Naive thymus-derived CD8-positive, alpha-beta T cell (primary cell): Measurements from ENCODE around the gene CELF4. TPM values are rescaled to one million over a fixed set of nuclear protein-coding genes. Genes with fewer than 3 reads are reported as not detected.

Experiments
- ATAC-seq, 2 donors: fragments of 150-1000 bp; cut with Tn5 transposase in 1 of 2; sonication (Bioruptor Pico), chemical (Tn5 transposase) in 1 of 2; 1 replicate in 1 of 2; 2 replicates in 1 of 2; pipeline ENCODE4 v1.10.0; 2021; ENCODE audit warnings: mild to moderate bottlenecking in 2 of 2, moderate library complexity in 2 of 2
- POLR2A ChIA-PET: fragments of 350-600 bp; sonication (Branson Sonifier 250); formaldehyde crosslinking; loops from one replicate; lab custom pipeline; 2021; ENCODE audit warnings: antibody characterized with exemption; lab: Charles Lee
- DNase-seq, 10 donors: peaks; one replicate each; pipeline versions ENCODE4 v3.0.0 to v3.0.0-alpha.2; 2020 to 2022
- H3K27ac Mint-ChIP-seq, 10 donors: one replicate each; pipeline ENCODE4 v1.8.0; 2020 to 2022; ENCODE audit warnings: mild to moderate bottlenecking in 10 of 10, mixed read lengths in 10 of 10, moderate library complexity in 4 of 10, inconsistent platforms in 1 of 10
- H3K27me3 Mint-ChIP-seq, 5 donors: one replicate each; pipeline ENCODE4 v1.8.0; 2021 to 2022; ENCODE audit warnings: mixed read lengths in 5 of 5
- H3K36me3 Mint-ChIP-seq, 3 donors: one replicate each; pipeline ENCODE4 v1.8.0; 2020 to 2022; ENCODE audit warnings: mixed read lengths in 3 of 3, mild to moderate bottlenecking in 2 of 3, inconsistent platforms in 1 of 3
- H3K4me1 Mint-ChIP-seq, 4 donors: one replicate each; pipeline ENCODE4 v1.8.0; 2021 to 2022; ENCODE audit warnings: mixed read lengths in 4 of 4
- H3K4me3 Mint-ChIP-seq, 10 donors: one replicate each; pipeline ENCODE4 v1.8.0; 2020 to 2022; ENCODE audit warnings: mild to moderate bottlenecking in 10 of 10, mixed read lengths in 10 of 10, moderate library complexity in 6 of 10, inconsistent platforms in 1 of 10
- H3K9me3 Mint-ChIP-seq, 9 donors: one replicate each; pipeline ENCODE4 v1.8.0; 2020 to 2022; ENCODE audit warnings: mixed read lengths in 9 of 9, mild to moderate bottlenecking in 3 of 9, inconsistent platforms in 1 of 9, moderate library complexity in 1 of 9
- polyA plus RNA-seq, 3 donors: library from polyadenylated mRNA; unstranded; fragments of 300-500 nt; fragmentation: Illumina TruSeq; gene quantifications; one replicate each; pipeline ENCODE4 v1.2.3, GENCODE V29; 2021
- total RNA-seq, 8 experiments: library from RNA in 2 of 8; stranded (reverse) in 2 of 8; gene quantifications; one replicate each; pipeline ENCODE4 v1.2.3 and lab custom pipeline; 2021 to 2026

The CELF4 gene
- total and polyA plus RNA-seq, 5 experiments from 2014 or later: 0.08 to 0.43 TPM; not detected in 3

- Mint-ChIP-seq H3K4me3 (no peak overlapping the region), H3K4me1 (peaks cover 0 to 11% (median 7%) of the 10 kb centered on the region in 4 donors), H3K9me3 (no peaks in the 10 kb centered on the region), H3K27me3 (peaks cover 12 to 52% (median 32%) of the 10 kb centered on the region in 5 donors), H3K36me3 (no peaks in the 10 kb centered on the region), H3K27ac (no peak overlapping the region)
- POLR2A ChIA-PET: no interaction called here
- no peak for DNase-seq
- ATAC-seq: no peak
Observed at GRCh38 chr18:37391156-37391555, 174.4 kb downstream of the CELF4 start.

- ATAC-seq: no peak
- POLR2A ChIA-PET: no interaction called here
- no peaks in the 10 kb centered on the region for H3K36me3 Mint-ChIP-seq
Observed at GRCh38 chr18:37390687-37391086, 174.9 kb downstream of the CELF4 start.

GRCh38 chr18:37389684-37390368 lies 175.8 kb downstream of the CELF4 start:
- Mint-ChIP-seq H3K4me3 (no peak overlapping the region), H3K27ac (peak overlapping the region in 2 of 10 donors; percentile 31 to 60), H3K9me3 (no peaks in the 10 kb centered on the region), H3K4me1 (peaks cover 0 to 6% (median 5%) of the 10 kb centered on the region in 4 donors), H3K27me3 (peaks cover 8 to 44% (median 24%) of the 10 kb centered on the region in 5 donors), H3K36me3 (no peaks in the 10 kb centered on the region)
- POLR2A ChIA-PET: no interaction called here
- ATAC-seq (no peak), DNase-seq (no peak)

More at GRCh38 chr18:37390687-37391086, 174.9 kb downstream of the CELF4 start:
- no peak overlapping the region for H3K27ac Mint-ChIP-seq
- no peak overlapping the region for H3K4me3 Mint-ChIP-seq
- DNase-seq: no peak
- H3K27me3 Mint-ChIP-seq: peaks cover 12 to 48% (median 30%) of the 10 kb centered on the region in 5 donors
- H3K9me3 Mint-ChIP-seq: no peaks in the 10 kb centered on the region
- peaks cover 0 to 11% (median 7%) of the 10 kb centered on the region in 4 donors for H3K4me1 Mint-ChIP-seq

GRCh38 chr18:37389041-37389440 lies 176.6 kb downstream of the CELF4 start:
- H3K9me3 Mint-ChIP-seq: no peaks in the 10 kb centered on the region
- H3K27ac Mint-ChIP-seq: no peak overlapping the region
- DNase-seq: no peak
- no peak overlapping the region for H3K4me3 Mint-ChIP-seq
- no peak for ATAC-seq
- H3K27me3 Mint-ChIP-seq: peaks cover 8 to 42% (median 24%) of the 10 kb centered on the region in 5 donors
- H3K4me1 Mint-ChIP-seq: peaks cover 0 to 6% (median 5%) of the 10 kb centered on the region in 4 donors
- POLR2A ChIA-PET: no interaction called here
- H3K36me3 Mint-ChIP-seq: no peaks in the 10 kb centered on the region

GRCh38 chr18:37388413-37388812 lies 177.2 kb downstream of the CELF4 start:
- peaks cover 0 to 4% (median 3%) of the 10 kb centered on the region in 4 donors for H3K4me1 Mint-ChIP-seq
- no peak for DNase-seq
- POLR2A ChIA-PET: no interaction called here
- no peaks in the 10 kb centered on the region for H3K9me3 Mint-ChIP-seq
- H3K4me3 Mint-ChIP-seq: no peak overlapping the region
- ATAC-seq: no peak
- no peaks in the 10 kb centered on the region for H3K36me3 Mint-ChIP-seq
- H3K27ac Mint-ChIP-seq: no peak overlapping the region
- peaks cover 8 to 39% (median 24%) of the 10 kb centered on the region in 5 donors for H3K27me3 Mint-ChIP-seq

GRCh38 chr18:37385846-37386778 lies 179.5 kb downstream of the CELF4 start:
- POLR2A ChIA-PET: no interaction called here
- ATAC-seq: no peak
- H3K27ac Mint-ChIP-seq: no peak overlapping the region
- no peaks in the 10 kb centered on the region for H3K9me3 Mint-ChIP-seq
- H3K27me3 Mint-ChIP-seq: peaks cover 4 to 17% (median 6%) of the 10 kb centered on the region in 5 donors
- H3K4me1 Mint-ChIP-seq: peaks cover 0 to 3% (median under 1%) of the 10 kb centered on the region in 4 donors
- no peak overlapping the region for H3K4me3 Mint-ChIP-seq
- no peaks in the 10 kb centered on the region for H3K36me3 Mint-ChIP-seq
- DNase-seq: peak in 3 of 10 donors; percentile 46 to 54 (median 49)

- Mint-ChIP-seq H3K36me3 (no peaks in the 10 kb centered on the region), H3K4me1 (peaks cover 0 to 4% (median 1%) of the 10 kb centered on the region in 4 donors), H3K27me3 (peaks cover 6 to 17% (median 13%) of the 10 kb centered on the region in 5 donors), H3K9me3 (peaks cover 0 to 2% (median 0%) of the 10 kb centered on the region in 9 donors), H3K27ac (peak overlapping the region in 1 of 10 donors; percentile 82), H3K4me3 (no peak overlapping the region)
- no peak for DNase-seq
- POLR2A ChIA-PET: no interaction called here
- ATAC-seq: no peak
Observed at GRCh38 chr18:37383846-37384595, 181.6 kb downstream of the CELF4 start.

GRCh38 chr18:37383036-37383785 lies 182.4 kb downstream of the CELF4 start:
- Mint-ChIP-seq H3K4me3 (no peak overlapping the region), H3K9me3 (peaks cover 0 to 2% (median 0%) of the 10 kb centered on the region in 9 donors), H3K36me3 (no peaks in the 10 kb centered on the region), H3K27ac (no peak overlapping the region), H3K27me3 (peaks cover 6 to 17% (median 13%) of the 10 kb centered on the region in 5 donors), H3K4me1 (peaks cover 0 to 4% (median 1%) of the 10 kb centered on the region in 4 donors)
- POLR2A ChIA-PET: no interaction called here
- no peak for DNase-seq
- no peak for ATAC-seq

GRCh38 chr18:37381554-37381953 lies 184.0 kb downstream of the CELF4 start:
- Mint-ChIP-seq H3K27ac (no peak overlapping the region), H3K9me3 (peaks cover 0 to 2% (median 0%) of the 10 kb centered on the region in 9 donors), H3K4me3 (no peak overlapping the region), H3K36me3 (no peaks in the 10 kb centered on the region), H3K4me1 (peaks cover 0 to 5% (median 1%) of the 10 kb centered on the region in 4 donors), H3K27me3 (peaks cover 6 to 25% (median 24%) of the 10 kb centered on the region in 5 donors)
- ATAC-seq: no peak
- POLR2A ChIA-PET: no interaction called here
- no peak for DNase-seq

- ATAC-seq: no peak
- Mint-ChIP-seq H3K27ac (no peak overlapping the region), H3K4me3 (no peak overlapping the region), H3K36me3 (no peaks in the 10 kb centered on the region), H3K9me3 (peaks cover 0 to 2% (median 0%) of the 10 kb centered on the region in 9 donors), H3K4me1 (peaks cover 0 to 4% (median 1%) of the 10 kb centered on the region in 4 donors), H3K27me3 (peaks cover 2 to 32% (median 25%) of the 10 kb centered on the region in 5 donors)
- DNase-seq: no peak
- POLR2A ChIA-PET: no interaction called here
Observed at GRCh38 chr18:37380546-37381110, 185.0 kb downstream of the CELF4 start.

GRCh38 chr18:37378336-37379010 lies 187.1 kb downstream of the CELF4 start:
- peaks cover 0 to 2% (median 0%) of the 10 kb centered on the region in 9 donors for H3K9me3 Mint-ChIP-seq
- peaks cover 0 to 32% (median 20%) of the 10 kb centered on the region in 5 donors for H3K27me3 Mint-ChIP-seq
- H3K4me3 Mint-ChIP-seq: no peak overlapping the region
- H3K27ac Mint-ChIP-seq: no peak overlapping the region
- no peak for DNase-seq
- H3K36me3 Mint-ChIP-seq: no peaks in the 10 kb centered on the region
- peaks cover 0 to 4% (median 1%) of the 10 kb centered on the region in 4 donors for H3K4me1 Mint-ChIP-seq
- POLR2A ChIA-PET: no interaction called here
- no peak for ATAC-seq
